IMR-90 (cell line): ENCODE measurements around the gene PODNL1. TPM values are rescaled to one million over a fixed set of nuclear protein-coding genes. Genes with fewer than 3 reads are reported as not detected.

ENCODE experiments used
- ATAC-seq: fragments of 200-7000 bp; cut with Tn5 transposase; 2 replicates; pipeline ENCODE4 v1.9.1; 2020; ENCODE audit warnings: low read depth, mild to moderate bottlenecking, moderate library complexity
- BruUV-seq: library from RNA; stranded (reverse); fragments of 400-500 nt; replicated peaks from 2 replicates; lab custom pipeline; 2021; lab: Mats Ljungman, UMichigan
- CTCF ChIA-PET: fragments of 300-600 bp; formaldehyde crosslinking; extraction: SDS; loops from one replicate; lab custom pipeline; 2021; ENCODE audit warnings: antibody characterized with exemption; lab: Yijun Ruan, JAX
- POLR2A ChIA-PET: fragments of 300-600 bp; sonication (Branson Sonifier 250); formaldehyde crosslinking; loops from one replicate; lab custom pipeline; 2022; ENCODE audit warnings: antibody characterized with exemption; ENCODE audit not compliant: unreplicated experiment; lab: Charles Lee
- DNase-seq: peaks from one replicate; pipeline ENCODE4 v3.0.0; 2013
- H2AFZ ChIP-seq: replicated peaks from 2 replicates; pipeline ENCODE3; 2013; ENCODE audit warnings: low read length, mild to moderate bottlenecking; ENCODE audit not compliant: poor library complexity
- H2AK5ac ChIP-seq: 2 replicates; pipeline ENCODE4 v1.6.1; 2013; ENCODE audit warnings: low read depth, low read length, inconsistent platforms
- H2AK9ac ChIP-seq: replicated peaks from 2 replicates; pipeline ENCODE3; 2013; ENCODE audit warnings: mild to moderate bottlenecking, low read depth, low read length, moderate library complexity; ENCODE audit not compliant: poor library complexity
- H2BK120ac ChIP-seq: 2 replicates; pipeline ENCODE4 v1.6.1; 2013; ENCODE audit warnings: low read depth, low read length, inconsistent platforms
- H2BK15ac ChIP-seq: 3 replicates; pipeline ENCODE4 v1.6.1; 2013; ENCODE audit warnings: low read depth, low read length, inconsistent platforms
- H2BK20ac ChIP-seq: 2 replicates; pipeline ENCODE4 v1.6.1; 2013; ENCODE audit warnings: low read depth, mild to moderate bottlenecking, inconsistent platforms, low read length, moderate library complexity
- H2BK5ac ChIP-seq: 2 replicates; pipeline ENCODE4 v1.6.1; 2013; ENCODE audit warnings: mild to moderate bottlenecking, low read depth, low read length, inconsistent platforms; ENCODE audit not compliant: poor library complexity, severe bottlenecking
- H3K14ac ChIP-seq: replicated peaks from 2 replicates; pipeline ENCODE4 v1.6.1; 2013; ENCODE audit warnings: low read depth, low read length, inconsistent platforms
- H3K18ac ChIP-seq: 2 replicates; pipeline ENCODE4 v1.6.1; 2013; ENCODE audit warnings: low read depth, low read length, control low read depth
- H3K23ac ChIP-seq: 2 replicates; pipeline ENCODE4 v1.6.1; 2013; ENCODE audit warnings: low read depth, low read length, inconsistent platforms
- H3K27ac ChIP-seq: 2 replicates; pipeline ENCODE4 v1.5.1; 2013; ENCODE audit warnings: mild to moderate bottlenecking, control low read depth, low read length; ENCODE audit not compliant: insufficient read depth
- H3K27me3 ChIP-seq: 2 replicates; pipeline ENCODE4 v1.6.1; 2013; ENCODE audit warnings: low read length; ENCODE audit not compliant: control insufficient read depth, insufficient read depth
- H3K36me3 ChIP-seq: 2 replicates; pipeline ENCODE4 v1.6.1; 2013; ENCODE audit warnings: low read length, mixed read lengths; ENCODE audit not compliant: control insufficient read depth, insufficient read depth
- H3K4ac ChIP-seq: 2 replicates; pipeline ENCODE4 v1.6.1; 2013; ENCODE audit warnings: low read depth, low read length, inconsistent platforms
- H3K4me1 ChIP-seq: 2 replicates; pipeline ENCODE4 v1.6.1; 2013; ENCODE audit warnings: low read length, mixed read lengths; ENCODE audit not compliant: control insufficient read depth, insufficient read depth
- H3K4me2 ChIP-seq: 2 replicates; pipeline ENCODE4 v1.6.1; 2013; ENCODE audit warnings: low read depth, mild to moderate bottlenecking, control low read depth, low read length, moderate library complexity
- H3K4me3 ChIP-seq: 2 replicates; pipeline ENCODE4 v1.5.1; 2013; ENCODE audit warnings: low read depth, mild to moderate bottlenecking, control low read depth, low read length, moderate library complexity; ENCODE audit not compliant: insufficient read depth
- H3K56ac ChIP-seq: 2 replicates; pipeline ENCODE4 v1.6.1; 2013; ENCODE audit warnings: low read length, inconsistent platforms; ENCODE audit not compliant: insufficient read depth; ENCODE audit errors: extremely low read depth
- H3K79me1 ChIP-seq, 2 experiments: 2 replicates each; pipeline ENCODE4 v1.6.1; 2013; ENCODE audit warnings: low read length in 2 of 2, inconsistent platforms in 1 of 2, low read depth in 1 of 2
- H3K9ac ChIP-seq: 2 replicates; pipeline ENCODE4 v1.6.1; 2013; ENCODE audit warnings: low read depth, low read length, control low read depth
- H3K9me1 ChIP-seq: 2 replicates; pipeline ENCODE4 v1.6.1; 2013; ENCODE audit warnings: low read length, inconsistent platforms; ENCODE audit not compliant: insufficient read depth
- H3K9me3 ChIP-seq: 2 replicates; pipeline ENCODE4 v1.6.1; 2013; ENCODE audit warnings: low read length; ENCODE audit not compliant: control insufficient read depth, insufficient read depth
- H4K20me1 ChIP-seq: 2 replicates; pipeline ENCODE4 v1.6.1; 2013; ENCODE audit warnings: low read length, inconsistent platforms; ENCODE audit not compliant: insufficient read depth
- H4K5ac ChIP-seq: 2 replicates; pipeline ENCODE4 v1.6.1; 2013; ENCODE audit warnings: mild to moderate bottlenecking, low read depth, low read length, control low read depth
- H4K8ac ChIP-seq, 2 experiments: 2 replicates each; pipeline ENCODE4 v1.6.1; 2013; ENCODE audit warnings: low read depth in 2 of 2, low read length in 2 of 2, control low read depth in 1 of 2, inconsistent platforms in 1 of 2
- H4K91ac ChIP-seq: 2 replicates; pipeline ENCODE4 v1.6.1; 2013; ENCODE audit warnings: low read depth, low read length, inconsistent platforms; ENCODE audit not compliant: insufficient read depth
- WGBS, 2 experiments: methylation state at CpG; one replicate each; pipeline versions ENCODE4 v1.1.5 to v1.1.7; 2013; ENCODE audit warnings: missing lambda C conversion rate in 2 of 2; ENCODE audit not compliant: insufficient read length in 1 of 2; ENCODE audit errors: extremely low coverage in 2 of 2; 5-methylcytosine and 5-hydroxymethylcytosine counted together
- dilution Hi-C: fragments of 300-500 bp; cut with HindIII; formaldehyde crosslinking; loops from one replicate; pipeline ENCODE4 v1.14.3; 2018; ENCODE audit warnings: low sequenced_read_pairs; ENCODE audit not compliant: unreplicated experiment
- in situ Hi-C: fragments of 300-500 bp; cut with MboI; formaldehyde crosslinking; loops from 3 replicates; pipeline ENCODE4 v1.14.3; 2019; ENCODE audit warnings: low sequenced_read_pairs, inconsistent platforms, mixed read lengths
- intact Hi-C: fragments of 100-400 bp; cut with micrococcal nuclease; formaldehyde crosslinking; loops from 2 replicates; pipeline ENCODE4 v1.10.0; 2022
- polyA plus RNA-seq, 3 experiments: library from polyadenylated mRNA; depleted of rRNA; stranded (reverse); fragments of >200 nt; gene quantifications; 2 replicates each; pipeline ENCODE4 v1.2.3, GENCODE V29; 2012; ENCODE audit warnings: low replicate concordance in 1 of 3
- total RNA-seq: library from RNA; depleted of rRNA; stranded (reverse); fragments of >200 nt; gene quantifications from 2 replicates; pipeline ENCODE4 v1.2.3, GENCODE V29; 2012
- TF ChIP-seq, protein P1 (sequence below): conservative IDR thresholded peaks from 2 replicates; pipeline ENCODE4 v1.5.1; 2012; ENCODE audit warnings: mild to moderate bottlenecking, low read depth, low read length, improper control_type of control experiment

PODNL1 gene
- total and polyA plus RNA-seq, 2 of the 4 experiments (the other 2 are of a cell fraction): under 0.01 to 2.4 TPM

DNA sequence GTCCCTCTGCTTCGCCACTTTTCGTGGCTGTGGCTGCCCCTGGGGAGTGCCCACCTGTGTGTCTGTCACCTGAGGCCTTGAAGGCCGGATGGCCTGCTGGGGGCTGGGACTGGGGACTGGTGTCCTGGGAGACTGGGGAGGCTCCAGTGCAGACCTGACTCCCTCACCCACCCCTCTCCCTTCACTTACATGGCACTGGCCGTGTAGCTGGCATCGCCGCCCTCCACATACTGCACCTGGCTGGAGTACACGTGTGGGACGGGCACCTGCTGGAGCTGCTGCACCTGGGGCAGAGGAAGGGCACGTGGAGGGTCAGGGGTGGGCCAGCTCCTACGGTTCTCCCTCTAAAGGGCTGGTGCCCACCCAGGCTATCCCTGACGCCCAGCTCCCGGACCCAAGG is 39.6 kb upstream of the PODNL1 start:
- WGBS, 2 experiments: 92% methylated on average over 4 of the region's 12 CpGs; no CpG with 5 or more reads in 1 of the 2 experiments
- H2BK5ac ChIP-seq: no peak overlapping the region
- dilution Hi-C loops (no loop called here), in situ Hi-C loops (no loop called here), intact Hi-C loops (no loop called here)
- POLR2A ChIA-PET: no interaction called here
- H2BK120ac ChIP-seq: no peak overlapping the region
- H3K23ac ChIP-seq: no peak overlapping the region
- H2AK5ac ChIP-seq: no peak overlapping the region
- no peak overlapping the region for H3K4ac ChIP-seq
- DNase-seq (no peak), ATAC-seq (no peak)
- H2AK9ac ChIP-seq: no peak overlapping the region
- H3K9me1 ChIP-seq: no peaks in the 10 kb centered on the region
- H2AFZ ChIP-seq: no peak overlapping the region
- H3K56ac ChIP-seq: no peak overlapping the region
- H3K18ac ChIP-seq: no peak overlapping the region
- BruUV-seq: no TSS peak
- no peaks in the 10 kb centered on the region for H3K27me3 ChIP-seq
- H2BK15ac ChIP-seq: no peak overlapping the region
- peaks cover 12% of the 10 kb centered on the region; the same call in 1 of the 2 replicates for H3K36me3 ChIP-seq
- no peak overlapping the region for H3K4me3 ChIP-seq
- no peak overlapping the region for H4K91ac ChIP-seq
- no peaks in the 10 kb centered on the region for H3K9me3 ChIP-seq
- TF ChIP-seq, protein P1, sequence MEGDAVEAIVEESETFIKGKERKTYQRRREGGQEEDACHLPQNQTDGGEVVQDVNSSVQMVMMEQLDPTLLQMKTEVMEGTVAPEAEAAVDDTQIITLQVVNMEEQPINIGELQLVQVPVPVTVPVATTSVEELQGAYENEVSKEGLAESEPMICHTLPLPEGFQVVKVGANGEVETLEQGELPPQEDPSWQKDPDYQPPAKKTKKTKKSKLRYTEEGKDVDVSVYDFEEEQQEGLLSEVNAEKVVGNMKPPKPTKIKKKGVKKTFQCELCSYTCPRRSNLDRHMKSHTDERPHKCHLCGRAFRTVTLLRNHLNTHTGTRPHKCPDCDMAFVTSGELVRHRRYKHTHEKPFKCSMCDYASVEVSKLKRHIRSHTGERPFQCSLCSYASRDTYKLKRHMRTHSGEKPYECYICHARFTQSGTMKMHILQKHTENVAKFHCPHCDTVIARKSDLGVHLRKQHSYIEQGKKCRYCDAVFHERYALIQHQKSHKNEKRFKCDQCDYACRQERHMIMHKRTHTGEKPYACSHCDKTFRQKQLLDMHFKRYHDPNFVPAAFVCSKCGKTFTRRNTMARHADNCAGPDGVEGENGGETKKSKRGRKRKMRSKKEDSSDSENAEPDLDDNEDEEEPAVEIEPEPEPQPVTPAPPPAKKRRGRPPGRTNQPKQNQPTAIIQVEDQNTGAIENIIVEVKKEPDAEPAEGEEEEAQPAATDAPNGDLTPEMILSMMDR: no peak
- H3K27ac ChIP-seq: no peak overlapping the region
- H4K8ac ChIP-seq: no peak overlapping the region
- no peak overlapping the region for H3K9ac ChIP-seq
- no peak overlapping the region for H4K5ac ChIP-seq
- no peak overlapping the region for H3K14ac ChIP-seq
- no peak overlapping the region for H2BK20ac ChIP-seq
- no peaks in the 10 kb centered on the region for H4K20me1 ChIP-seq
- H3K4me2 ChIP-seq: no peak overlapping the region
- no peaks in the 10 kb centered on the region for H3K79me1 ChIP-seq
- H3K4me1 ChIP-seq: no peaks in the 10 kb centered on the region
- CTCF ChIA-PET: no interaction called here
